ENCODE results near the gene LRPAP1. TPM values are rescaled to one million over a fixed set of nuclear protein-coding genes. Genes with fewer than 3 reads are reported as not detected.

The LRPAP1 gene
- total RNA-seq, 3 donors from 2014 or later = 104 to 204 (median 111) TPM

DNA sequence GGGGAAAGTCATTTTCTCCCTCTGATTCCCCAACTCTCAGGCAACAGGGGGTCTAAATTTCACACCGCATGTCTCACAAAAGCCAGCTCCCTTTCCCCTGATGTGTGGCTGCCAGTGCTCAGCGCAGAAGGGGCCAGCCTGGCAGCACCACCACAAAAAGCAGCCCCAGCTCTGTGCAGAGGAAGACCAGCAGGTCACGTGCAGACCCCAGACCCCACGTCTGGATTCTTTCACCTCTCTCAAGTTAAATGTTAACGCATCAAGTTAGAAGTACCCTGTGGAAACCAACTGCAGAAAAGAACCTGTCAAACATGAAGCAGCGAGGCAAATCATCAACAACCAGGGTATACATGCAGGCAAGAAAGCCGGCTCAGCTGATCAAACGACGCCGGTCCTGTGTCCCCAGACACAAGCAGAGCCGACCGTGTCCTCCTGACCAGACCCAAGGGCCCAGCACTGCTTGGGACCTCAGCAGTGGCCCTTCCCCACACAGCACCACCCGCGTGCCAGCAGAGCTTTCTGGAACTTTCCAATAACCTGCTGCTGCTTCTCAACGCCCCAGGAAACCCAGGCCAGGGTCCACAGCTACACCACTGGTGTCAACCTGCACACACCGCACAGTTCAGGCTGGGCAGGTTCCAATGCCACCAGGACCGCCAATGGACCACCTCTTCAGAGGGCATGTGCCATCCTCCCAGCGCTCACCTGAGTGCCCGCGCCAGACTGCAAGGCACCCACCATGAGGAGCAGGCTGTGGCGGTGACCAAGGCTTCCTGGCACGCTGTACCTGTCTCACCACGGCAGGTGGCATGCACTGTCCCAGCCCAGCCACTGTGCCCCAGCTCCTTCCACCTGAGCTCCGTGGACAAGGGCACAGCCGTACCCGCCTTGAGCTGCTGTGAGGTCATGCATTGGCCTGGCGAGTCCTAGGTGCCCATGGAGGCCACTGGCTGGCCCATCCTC is 4.0 kb downstream of the LRPAP1 start:
- TF ChIP-seq POLR2AphosphoS5 (IDR thresholded peaks at IDR 0.05) = no peak
- TF ChIP-seq, protein P1, sequence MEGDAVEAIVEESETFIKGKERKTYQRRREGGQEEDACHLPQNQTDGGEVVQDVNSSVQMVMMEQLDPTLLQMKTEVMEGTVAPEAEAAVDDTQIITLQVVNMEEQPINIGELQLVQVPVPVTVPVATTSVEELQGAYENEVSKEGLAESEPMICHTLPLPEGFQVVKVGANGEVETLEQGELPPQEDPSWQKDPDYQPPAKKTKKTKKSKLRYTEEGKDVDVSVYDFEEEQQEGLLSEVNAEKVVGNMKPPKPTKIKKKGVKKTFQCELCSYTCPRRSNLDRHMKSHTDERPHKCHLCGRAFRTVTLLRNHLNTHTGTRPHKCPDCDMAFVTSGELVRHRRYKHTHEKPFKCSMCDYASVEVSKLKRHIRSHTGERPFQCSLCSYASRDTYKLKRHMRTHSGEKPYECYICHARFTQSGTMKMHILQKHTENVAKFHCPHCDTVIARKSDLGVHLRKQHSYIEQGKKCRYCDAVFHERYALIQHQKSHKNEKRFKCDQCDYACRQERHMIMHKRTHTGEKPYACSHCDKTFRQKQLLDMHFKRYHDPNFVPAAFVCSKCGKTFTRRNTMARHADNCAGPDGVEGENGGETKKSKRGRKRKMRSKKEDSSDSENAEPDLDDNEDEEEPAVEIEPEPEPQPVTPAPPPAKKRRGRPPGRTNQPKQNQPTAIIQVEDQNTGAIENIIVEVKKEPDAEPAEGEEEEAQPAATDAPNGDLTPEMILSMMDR (IDR thresholded peaks at IDR 0.05) = no peak
- no peak for TF ChIP-seq POLR2A (IDR thresholded peaks at IDR 0.05)
- H3K36me3 ChIP-seq = peaks cover 7% of the 10 kb centered on the region
- H3K4me1 ChIP-seq = peaks cover 8 to 10% of the 10 kb centered on the region in 2 donors

DNA sequence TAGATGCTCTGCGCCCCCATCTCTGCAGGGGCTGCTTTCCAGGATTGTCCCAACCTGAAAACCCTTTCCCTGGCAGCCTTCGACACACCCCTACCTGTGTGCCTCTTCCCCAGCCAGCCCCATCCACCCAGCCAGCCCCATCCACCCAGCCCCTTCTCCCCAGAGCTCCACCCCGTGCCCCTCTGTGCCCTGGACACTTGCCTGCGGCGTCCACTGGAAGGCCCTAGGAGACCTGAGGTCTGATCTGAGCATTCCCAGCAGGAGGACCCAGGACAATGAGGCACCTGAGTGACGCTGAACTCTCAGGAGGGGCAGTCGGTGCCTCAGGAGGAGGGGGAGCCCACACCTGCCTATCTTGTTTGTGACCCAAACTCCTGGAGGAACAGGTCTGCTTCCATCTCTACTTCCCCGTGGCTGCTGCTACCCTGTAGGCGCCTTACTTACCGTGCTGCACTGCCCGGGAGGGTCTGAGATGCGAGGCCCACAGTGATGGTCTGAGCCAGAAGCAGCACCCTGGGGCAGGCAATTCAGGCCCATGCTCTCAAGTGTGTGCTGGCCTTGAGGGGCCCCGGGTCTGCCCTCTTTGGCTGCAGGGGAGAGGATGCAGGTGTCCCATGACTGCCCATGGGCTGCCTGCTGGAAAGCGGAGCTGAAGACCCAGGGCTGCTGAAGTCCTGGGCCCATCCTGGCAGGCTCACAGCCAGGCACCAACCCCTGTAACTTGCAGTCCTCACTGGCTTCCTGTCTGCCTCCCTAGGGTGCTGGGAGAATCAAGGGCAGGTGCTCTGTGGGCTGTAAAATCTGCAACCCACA is 4.9 kb downstream of the LRPAP1 start:
- H3K27me3 ChIP-seq = no peaks in the 10 kb centered on the region
- no peak overlapping the region for H3K4me3 ChIP-seq
- no peak for DNase-seq (ENCODE audit: low spot score in 2 of 2)
- H3K4me1 ChIP-seq = peaks cover 8 to 10% of the 10 kb centered on the region in 2 donors
- H3K36me3 ChIP-seq = peaks cover 7% of the 10 kb centered on the region
- TF ChIP-seq, protein P1 (IDR thresholded peaks at IDR 0.05) = no peak
- TF ChIP-seq POLR2AphosphoS5 (IDR thresholded peaks at IDR 0.05) (no peak), POLR2A (IDR thresholded peaks at IDR 0.05) (no peak)
- H3K27ac ChIP-seq = no peak overlapping the region
- intact Hi-C loops (cut with DNase I; ENCODE audit: low total_unique reads) = no loop called here
- no peaks in the 10 kb centered on the region for H3K9me3 ChIP-seq

More for the DNA sequence above, 4.0 kb downstream of the LRPAP1 start:
- no peak for DNase-seq (ENCODE audit: low spot score in 2 of 2)
- Histone ChIP-seq H3K27me3 (no peaks in the 10 kb centered on the region), H3K4me3 (no peak overlapping the region), H3K9me3 (no peaks in the 10 kb centered on the region), H3K27ac (no peak overlapping the region)
- intact Hi-C loops (cut with DNase I; ENCODE audit: low total_unique reads) = no loop called here

DNA sequence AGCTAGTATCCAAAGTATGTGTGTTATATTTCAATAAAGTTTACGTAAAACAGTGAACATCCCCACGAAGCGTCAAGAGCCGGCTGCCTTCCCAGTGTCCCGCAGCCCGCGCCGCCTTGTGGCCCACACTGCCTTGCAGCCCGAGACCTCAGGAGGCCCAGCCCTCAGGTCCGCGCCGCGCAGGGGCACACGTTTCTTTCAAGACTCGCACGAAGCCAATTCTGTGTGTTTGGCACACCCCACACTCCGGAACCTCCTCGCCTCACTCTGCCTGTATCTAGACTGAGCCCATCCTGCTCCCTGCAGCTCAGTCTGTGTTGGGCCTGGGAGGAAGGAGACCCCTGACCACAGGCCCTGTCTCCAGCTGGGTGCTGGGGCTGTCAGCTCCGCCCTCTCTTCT is 5.8 kb downstream of the LRPAP1 start:
- intact Hi-C loops (cut with DNase I; ENCODE audit: low total_unique reads) = no loop called here
- Histone ChIP-seq H3K27ac (no peak overlapping the region), H3K9me3 (no peaks in the 10 kb centered on the region), H3K27me3 (no peaks in the 10 kb centered on the region), H3K4me3 (no peak overlapping the region), H3K36me3 (peaks cover 7% of the 10 kb centered on the region), H3K4me1 (peaks cover 8 to 10% of the 10 kb centered on the region in 2 donors)
- TF ChIP-seq, protein P1 (IDR thresholded peaks at IDR 0.05) = no peak
- TF ChIP-seq POLR2AphosphoS5 (IDR thresholded peaks at IDR 0.05) (no peak), POLR2A (IDR thresholded peaks at IDR 0.05) (no peak)
- DNase-seq (ENCODE audit: low spot score in 2 of 2) = no peak

DNA sequence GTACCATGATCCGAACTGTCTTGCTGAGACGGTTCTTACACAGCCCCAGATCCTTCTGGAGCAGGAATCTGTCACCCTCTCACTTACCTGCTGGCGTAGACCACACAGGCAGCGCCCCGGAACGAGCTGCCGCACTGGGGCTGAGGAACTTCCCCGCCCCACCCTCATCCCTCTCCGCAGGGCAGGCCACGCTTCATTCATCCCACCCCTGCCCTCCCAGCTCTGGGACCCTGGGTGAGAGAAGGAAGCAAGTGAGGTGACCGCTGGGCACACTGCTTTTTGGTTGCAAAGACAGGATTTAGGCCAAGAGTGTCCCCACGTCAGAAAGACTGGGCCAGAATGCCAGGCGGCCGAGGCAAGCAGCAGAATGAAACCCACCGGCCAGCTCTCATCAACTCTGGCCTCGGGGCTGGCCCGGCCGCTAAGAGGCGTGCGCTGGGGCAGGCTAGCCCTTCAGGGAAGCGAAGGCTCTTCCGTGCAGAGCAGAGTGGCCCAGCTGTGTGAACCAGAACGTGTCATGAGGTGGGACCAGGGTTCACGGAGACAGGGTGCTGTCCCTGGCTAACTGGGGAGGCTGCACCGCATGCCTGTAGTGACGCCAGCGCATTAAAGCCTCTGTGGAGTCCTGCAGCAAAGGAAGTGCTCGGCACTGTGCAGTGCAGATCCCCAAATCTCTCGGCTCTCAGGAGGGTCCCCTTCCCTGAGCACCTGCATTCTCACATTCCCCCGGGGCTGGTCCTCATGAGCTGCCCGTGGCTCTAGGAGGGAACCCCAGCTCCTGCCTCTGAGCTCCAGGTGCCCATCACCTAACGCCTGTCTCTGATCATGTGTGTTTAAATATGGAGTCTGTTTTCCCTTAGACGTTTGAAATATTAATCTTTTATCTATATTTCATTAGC is 6.4 kb downstream of the LRPAP1 start:
- no peaks in the 10 kb centered on the region for H3K9me3 ChIP-seq
- H3K27ac ChIP-seq = no peak overlapping the region
- no peak for TF ChIP-seq POLR2A (IDR thresholded peaks at IDR 0.05)
- intact Hi-C loops (cut with DNase I; ENCODE audit: low total_unique reads) = no loop called here
- no peaks in the 10 kb centered on the region for H3K27me3 ChIP-seq
- DNase-seq (ENCODE audit: low spot score in 2 of 2) = no peak
- peaks cover 3 to 4% of the 10 kb centered on the region in 2 donors for H3K4me1 ChIP-seq
- H3K36me3 ChIP-seq = peaks cover 7% of the 10 kb centered on the region
- no peak overlapping the region for H3K4me3 ChIP-seq

DNA sequence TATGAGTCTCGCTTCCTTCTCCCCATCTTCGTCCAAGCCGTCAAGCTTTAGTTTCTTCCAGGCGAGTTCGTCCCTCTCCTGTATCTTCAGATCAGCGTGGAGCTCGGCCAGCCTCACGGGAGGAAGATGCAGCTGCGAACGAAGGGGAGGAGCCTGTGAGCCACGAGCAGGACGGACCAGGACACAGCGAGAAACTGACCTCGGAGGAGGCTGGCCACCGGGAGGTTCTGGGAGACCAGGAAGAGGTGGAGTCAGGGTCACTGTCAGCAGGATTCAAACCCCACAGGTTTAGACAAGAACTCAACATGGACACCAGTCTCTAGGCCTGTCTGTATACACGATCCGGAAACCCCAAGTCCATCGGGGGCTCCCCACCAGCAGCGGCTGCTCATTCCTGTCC is 7.3 kb downstream of the LRPAP1 start:
- Histone ChIP-seq H3K36me3 (peaks cover 7% of the 10 kb centered on the region), H3K4me1 (no peaks in the 10 kb centered on the region), H3K27me3 (no peaks in the 10 kb centered on the region), H3K27ac (no peak overlapping the region), H3K4me3 (no peak overlapping the region), H3K9me3 (no peaks in the 10 kb centered on the region)
- no peak for DNase-seq (ENCODE audit: low spot score in 2 of 2)
- intact Hi-C loops (cut with DNase I; ENCODE audit: low total_unique reads) = no loop called here
- TF ChIP-seq POLR2AphosphoS5 (IDR thresholded peaks at IDR 0.05) = no peak
